PC-9 (cell line): Measurements from ENCODE around the gene PTGDS. TPM values are rescaled to one million over a fixed set of nuclear protein-coding genes. Genes with fewer than 3 reads are reported as not detected.
A peak's percentile ranks its signal among the peaks of the same experiment; 100 is the strongest.

Experiments
- Bru-seq: library from RNA; stranded (reverse); fragments of 400-500 nt; gene quantifications from one replicate; lab custom pipeline; 2021; lab: Mats Ljungman, UMichigan
- BruChase-seq, 2 experiments: library from RNA; stranded (reverse); fragments of 400-500 nt; gene quantifications; one replicate each; lab custom pipeline; 2021; lab: Mats Ljungman, UMichigan
- BruUV-seq: library from RNA; stranded (reverse); fragments of 400-500 nt; replicated peaks from 2 replicates; lab custom pipeline; 2021; lab: Mats Ljungman, UMichigan
- CTCF ChIA-PET: fragments of 300-600 bp; sonication (Branson Sonifier 250); formaldehyde crosslinking; loops from one replicate; lab custom pipeline; 2022; ENCODE audit warnings: antibody characterized with exemption; lab: Charles Lee
- POLR2A ChIA-PET: fragments of 300-600 bp; sonication (Branson Sonifier 250); formaldehyde crosslinking; loops from one replicate; lab custom pipeline; 2022; ENCODE audit warnings: antibody characterized with exemption; ENCODE audit not compliant: unreplicated experiment; lab: Charles Lee
- DNase-seq, 2 experiments: peaks; one replicate each; pipeline versions ENCODE4 v3.0.0 to v3.0.0-alpha.2; 2015 to 2022; ENCODE audit warnings: mixed read lengths in 1 of 2
- H2AFZ ChIP-seq: fragments of 200-600 bp; sonication (generic); 2 replicates; pipeline ENCODE4 v1.8.1; 2017; ENCODE audit warnings: antibody characterized with exemption
- H3F3A ChIP-seq: fragments of 200-600 bp; sonication (generic); 2 replicates; pipeline ENCODE4 v1.8.1; 2017; ENCODE audit warnings: antibody characterized with exemption, mild to moderate bottlenecking, low read depth; ENCODE audit not compliant: insufficient read depth
- H3K27ac ChIP-seq: fragments of 200-600 bp; sonication (generic); 2 replicates; pipeline ENCODE4 v1.6.1; 2016; ENCODE audit warnings: mixed run types
- H3K27me3 ChIP-seq: fragments of 200-600 bp; sonication (generic); 2 replicates; pipeline ENCODE4 v1.6.1; 2016; ENCODE audit warnings: low read depth, mixed run types; ENCODE audit not compliant: insufficient read depth
- H3K36me3 ChIP-seq: fragments of 200-600 bp; sonication (generic); 2 replicates; pipeline ENCODE4 v1.6.1; 2016; ENCODE audit warnings: low read depth, mixed run types
- H3K4me1 ChIP-seq: fragments of 200-600 bp; sonication (generic); replicated peaks from 2 replicates; pipeline ENCODE4 v1.6.1; 2016; ENCODE audit warnings: mixed run types; ENCODE audit not compliant: insufficient read depth
- H3K4me2 ChIP-seq: fragments of 200-600 bp; sonication (generic); 2 replicates; pipeline ENCODE4 v1.6.1; 2017; ENCODE audit warnings: mixed run types
- H3K4me3 ChIP-seq: fragments of 200-600 bp; sonication (generic); 2 replicates; pipeline ENCODE4 v1.6.1; 2016; ENCODE audit warnings: mixed run types
- H3K79me2 ChIP-seq: fragments of 200-600 bp; sonication (generic); 2 replicates; pipeline ENCODE4 v1.6.1; 2017; ENCODE audit warnings: low read depth, mixed run types
- H3K9me2 ChIP-seq: fragments of 200-600 bp; sonication (generic); 2 replicates; pipeline ENCODE4 v1.8.1; 2017; ENCODE audit warnings: mild to moderate bottlenecking; ENCODE audit not compliant: insufficient read depth
- H3K9me3 ChIP-seq: fragments of 200-600 bp; sonication (generic); 2 replicates; pipeline ENCODE4 v1.8.1; 2016; ENCODE audit warnings: low read depth; ENCODE audit not compliant: insufficient read depth
- H4K20me1 ChIP-seq: fragments of 200-600 bp; sonication (generic); 2 replicates; pipeline ENCODE4 v1.8.1; 2017; ENCODE audit not compliant: insufficient read depth
- CTCF ChIP-seq: fragments of 200-600 bp; sonication (generic); conservative IDR thresholded peaks from 2 replicates; pipeline ENCODE4 v1.6.1; 2017; ENCODE audit warnings: mixed run types, antibody characterized with exemption, mild to moderate bottlenecking, moderate library complexity
- EZH2 ChIP-seq: fragments of 200-600 bp; sonication (generic); IDR thresholded peaks from 2 replicates; pipeline ENCODE4 v1.8.0; 2017; ENCODE audit warnings: antibody characterized with exemption, low read depth
- intact Hi-C: fragments of 100-400 bp; cut with micrococcal nuclease; formaldehyde crosslinking; loops from one replicate; pipeline ENCODE4 v1.10.0; 2022; ENCODE audit not compliant: unreplicated experiment
- long read RNA-seq: library from polyadenylated mRNA; stranded (forward); transcript quantifications from one replicate; pipeline ENCODE4 v2.0.0, GENCODE V29; 2022
- total RNA-seq: library from RNA; stranded (reverse); gene quantifications from 2 replicates; pipeline ENCODE4 v1.2.3, GENCODE V29; 2021

Gene PTGDS
- 1.7 and 2.0 TPM in 2 replicates for total RNA-seq
- Bru-seq, nascent RNA, result not detected
- not detected for BruChase-seq, experiment 1, labeled RNA remaining after a 2-hour chase
- not detected for BruChase-seq, experiment 2, labeled RNA remaining after a 6-hour chase
- long read RNA-seq, result 0 reads

GRCh38 chr9:136977223-136977622 is at the start of gene PTGDS:
TSS of gene PTGDS (plus strand) at chr9:136977504. CDS start at chr9:136977579, 75 bp downstream.
- BruUV-seq, result no TSS peak
- Histone ChIP-seq H3K4me1 (peaks cover 3% of the 10 kb centered on the region; the same call in 1 of the 2 replicates), H3K9me3 (no peaks in the 10 kb centered on the region), H3K4me2 (peak within 1 kb of the TSS; percentile 66), H3K4me3 (peak within 1 kb of the TSS; percentile 38; the same call in 1 of the 2 replicates), H2AFZ (no peak within 1 kb of the TSS), H3K36me3 (no peaks in the 10 kb centered on the region), H3K79me2 (no peaks in the 10 kb centered on the region), H3K27me3 (no peaks in the 10 kb centered on the region), H3F3A (peaks cover 12% of the 10 kb centered on the region; the same call in 1 of the 2 replicates), H3K27ac (no peak within 1 kb of the TSS), H4K20me1 (no peaks in the 10 kb centered on the region), H3K9me2 (no peaks in the 10 kb centered on the region)
- ChIA-PET CTCF (no interaction called here), POLR2A (no interaction called here)
- TF ChIP-seq CTCF (no peak), EZH2 (no peak)
- intact Hi-C loops, result no loop called here
- DNase-seq, result no peak

GRCh38 chr9:136928591-136928990 is 48.7 kb upstream of the PTGDS start:
- H3K4me3 ChIP-seq, result no peak overlapping the region
- H3K36me3 ChIP-seq, result no peaks in the 10 kb centered on the region; the same call in 1 of the 2 replicates
- ChIA-PET CTCF (no interaction called here), POLR2A (no interaction called here)
- no peaks in the 10 kb centered on the region for H3K79me2 ChIP-seq
- no peaks in the 10 kb centered on the region for H3K27me3 ChIP-seq
- H3F3A ChIP-seq, result peaks cover 12% of the 10 kb centered on the region; the same call in 1 of the 2 replicates
- H3K9me3 ChIP-seq, result no peaks in the 10 kb centered on the region
- H3K27ac ChIP-seq, result no peak overlapping the region
- peaks cover 10% of the 10 kb centered on the region for H3K4me1 ChIP-seq
- TF ChIP-seq CTCF (no peak), EZH2 (no peak)
- no peak for DNase-seq
- H4K20me1 ChIP-seq, result no peaks in the 10 kb centered on the region
- no peak overlapping the region for H3K4me2 ChIP-seq
- H3K9me2 ChIP-seq, result no peaks in the 10 kb centered on the region
- H2AFZ ChIP-seq, result no peak overlapping the region
- intact Hi-C loops, result no loop called here
- BruUV-seq, result no TSS peak

GRCh38 chr9:136930014-136930413 is 47.3 kb upstream of the PTGDS start:
- Histone ChIP-seq H3K27me3 (no peaks in the 10 kb centered on the region), H4K20me1 (no peaks in the 10 kb centered on the region), H2AFZ (no peak overlapping the region), H3K9me3 (no peaks in the 10 kb centered on the region), H3K9me2 (no peaks in the 10 kb centered on the region), H3K4me3 (no peak overlapping the region), H3K4me2 (no peak overlapping the region), H3K27ac (no peak overlapping the region), H3K4me1 (peaks cover 10% of the 10 kb centered on the region), H3K36me3 (no peaks in the 10 kb centered on the region; the same call in 1 of the 2 replicates), H3F3A (peaks cover 12% of the 10 kb centered on the region; the same call in 1 of the 2 replicates), H3K79me2 (no peaks in the 10 kb centered on the region)
- BruUV-seq, result no TSS peak
- POLR2A ChIA-PET, result no interaction called here
- intact Hi-C loops, result no loop called here
- no peak for DNase-seq
- no peak for TF ChIP-seq CTCF
- TF ChIP-seq EZH2, result no peak
- CTCF ChIA-PET, result no interaction called here
